ENCODE data around the gene ATN1.

The ATN1 gene

DNA sequence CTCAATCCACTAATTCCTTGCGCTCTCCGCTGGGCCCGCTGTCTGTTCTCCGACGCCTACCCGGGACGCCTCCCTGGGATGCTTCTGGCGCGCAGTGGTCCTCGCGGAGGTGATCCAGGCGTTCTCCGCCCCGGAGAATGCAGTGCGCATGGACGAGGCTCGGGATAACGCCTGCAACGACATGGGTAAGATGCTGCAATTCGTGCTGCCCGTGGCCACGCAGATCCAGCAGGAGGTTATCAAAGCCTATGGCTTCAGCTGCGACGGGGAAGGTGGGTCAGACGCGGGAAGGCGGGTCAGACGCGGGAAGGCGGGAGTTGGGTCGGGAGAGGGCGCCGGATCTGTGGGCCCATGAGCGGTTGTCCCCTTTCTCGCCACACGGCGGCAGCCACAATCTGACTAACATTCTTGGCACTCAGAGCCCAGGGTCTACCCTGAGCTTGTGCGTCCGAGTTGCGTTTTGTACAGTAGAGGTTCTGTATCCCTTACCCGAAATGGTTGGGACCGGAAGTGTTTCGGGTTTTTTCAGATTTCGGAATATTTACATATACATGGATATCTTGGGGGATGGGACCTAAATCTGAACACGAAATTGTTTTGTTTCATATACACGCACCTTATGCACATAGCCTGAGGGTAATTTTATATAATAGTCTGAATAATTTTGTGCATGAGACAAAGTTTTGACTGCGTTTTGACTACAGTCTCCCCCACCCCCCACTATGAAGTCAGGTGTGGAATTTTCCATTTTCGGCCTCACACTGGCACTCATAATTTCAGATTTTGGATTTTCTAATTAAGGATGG is 16.8 kb downstream of the ATN1 start:
- peak; percentile 57 for DNase-seq (ENCODE audit: low read depth, low spot score)

- DNase-seq (ENCODE audit: low read depth, low spot score): no peak
Measured at GRCh38 chr12:6945613-6946012, 17.9 kb downstream of the ATN1 start.

- no peak for DNase-seq (ENCODE audit: low read depth, low spot score)
Measured at GRCh38 chr12:6946033-6946919, 18.5 kb downstream of the ATN1 start.

DNA sequence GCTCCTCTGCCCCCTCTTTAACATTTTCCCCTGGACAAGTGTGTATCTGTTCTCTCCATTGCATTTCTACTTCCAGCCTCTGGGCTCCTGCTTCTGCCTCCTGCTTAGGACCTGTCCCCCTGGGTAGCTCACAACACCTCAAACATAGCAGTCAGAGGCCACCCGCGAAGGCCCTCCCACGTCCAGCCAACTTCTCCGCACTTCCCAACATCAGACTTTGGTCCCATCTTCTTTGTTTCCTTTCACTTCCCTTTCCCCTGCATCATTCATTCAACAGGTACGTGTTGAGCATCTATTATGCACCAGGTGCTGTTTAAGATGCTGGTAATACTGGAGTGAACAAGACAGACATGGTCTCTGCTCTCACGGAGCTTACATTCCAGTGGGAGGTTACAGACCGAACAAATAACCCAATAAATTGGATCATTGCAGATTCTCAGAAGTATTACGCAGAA is 19.2 kb downstream of the ATN1 start:
- no peak for DNase-seq (ENCODE audit: low read depth, low spot score)

GRCh38 chr12:6947615-6948014 is 19.9 kb downstream of the ATN1 start:
- no peak for DNase-seq (ENCODE audit: low read depth, low spot score)

DNA sequence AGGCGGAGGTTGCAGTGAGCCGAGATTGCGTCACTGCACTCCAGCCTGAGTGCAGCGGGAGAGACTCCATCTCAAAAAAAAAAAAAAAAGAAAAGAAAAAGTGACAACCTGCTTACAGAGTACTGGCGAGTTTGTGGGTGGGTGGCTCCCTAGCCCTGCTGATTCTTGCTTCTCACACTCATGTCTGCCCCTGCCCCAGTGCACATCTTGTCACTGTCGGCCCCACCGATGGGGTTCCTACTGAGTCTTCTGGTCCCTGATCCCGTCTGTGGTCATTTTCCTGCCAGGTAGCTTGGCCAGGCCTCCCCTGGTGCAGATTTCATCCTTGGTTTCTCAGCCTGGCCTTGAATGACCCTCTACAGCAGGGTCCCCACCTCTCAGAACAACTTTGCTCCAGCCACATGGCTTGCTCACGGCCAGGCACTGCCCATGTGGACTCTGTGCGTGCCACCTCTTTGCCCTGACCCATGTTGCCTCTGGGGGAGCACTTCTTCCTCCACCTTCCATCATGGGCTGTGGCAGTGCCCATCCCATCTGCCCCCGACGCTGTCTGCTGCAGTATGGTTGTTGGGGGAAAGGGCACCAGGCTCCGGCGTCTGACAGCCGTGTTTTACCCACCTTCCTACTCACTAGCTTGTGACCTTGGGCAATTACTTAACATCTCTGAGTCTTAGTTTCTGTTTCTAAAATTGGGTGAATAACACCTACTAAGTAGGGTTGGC is 21.3 kb downstream of the ATN1 start:
- DNase-seq (ENCODE audit: low read depth, low spot score): no peak

DNA sequence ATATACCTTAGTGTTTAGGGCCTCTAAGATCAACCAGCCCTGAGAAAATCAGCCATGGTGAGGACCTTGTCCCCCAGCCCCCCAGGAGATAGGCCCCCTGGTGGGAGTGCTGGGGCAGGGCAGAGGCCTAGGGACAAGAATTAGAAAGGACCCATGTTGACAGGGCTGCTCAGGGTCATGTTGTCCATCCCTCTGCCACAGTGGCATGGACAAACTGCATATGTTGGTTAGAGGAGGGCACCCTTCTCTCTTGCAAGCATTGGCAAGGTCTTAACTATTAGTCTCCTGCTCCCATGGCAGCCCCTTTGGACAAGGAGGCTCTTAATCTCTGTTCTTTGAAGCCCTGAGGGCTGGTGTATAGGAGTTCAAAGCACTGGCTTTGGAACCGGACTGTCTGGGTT is 22.6 kb downstream of the ATN1 start:
- no peak for DNase-seq (ENCODE audit: low read depth, low spot score)

- DNase-seq (ENCODE audit: low read depth, low spot score): no peak
Measured at GRCh38 chr12:6950811-6951540, 23.2 kb downstream of the ATN1 start, which contains the start of gene PTPN6. Gene PTPN6 (plus strand): TSS chr12:6951356. CDS start chr12:6951513, 157 bp downstream.

DNA sequence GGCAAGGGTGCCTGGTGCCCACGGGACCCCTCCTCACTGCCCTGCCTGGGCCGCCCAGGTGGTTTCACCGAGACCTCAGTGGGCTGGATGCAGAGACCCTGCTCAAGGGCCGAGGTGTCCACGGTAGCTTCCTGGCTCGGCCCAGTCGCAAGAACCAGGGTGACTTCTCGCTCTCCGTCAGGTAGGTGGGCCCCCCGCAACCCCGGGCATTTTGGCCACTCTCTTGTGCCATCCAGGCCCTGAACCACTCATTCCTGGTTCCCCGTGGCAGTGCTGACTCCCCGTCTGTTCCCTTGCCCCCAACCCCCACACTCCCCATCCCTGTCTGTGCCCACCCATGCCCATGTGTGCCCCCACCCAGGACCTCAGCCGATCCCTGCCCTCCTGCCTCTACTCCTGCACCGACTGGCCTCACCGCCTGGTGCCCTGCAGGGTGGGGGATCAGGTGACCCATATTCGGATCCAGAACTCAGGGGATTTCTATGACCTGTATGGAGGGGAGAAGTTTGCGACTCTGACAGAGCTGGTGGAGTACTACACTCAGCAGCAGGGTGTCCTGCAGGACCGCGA is 23.9 kb downstream of the ATN1 start:
- no peak for DNase-seq (ENCODE audit: low read depth, low spot score)

- DNase-seq (ENCODE audit: low read depth, low spot score): no peak
Measured at GRCh38 chr12:6952121-6952862, 24.5 kb downstream of the ATN1 start.

DNA sequence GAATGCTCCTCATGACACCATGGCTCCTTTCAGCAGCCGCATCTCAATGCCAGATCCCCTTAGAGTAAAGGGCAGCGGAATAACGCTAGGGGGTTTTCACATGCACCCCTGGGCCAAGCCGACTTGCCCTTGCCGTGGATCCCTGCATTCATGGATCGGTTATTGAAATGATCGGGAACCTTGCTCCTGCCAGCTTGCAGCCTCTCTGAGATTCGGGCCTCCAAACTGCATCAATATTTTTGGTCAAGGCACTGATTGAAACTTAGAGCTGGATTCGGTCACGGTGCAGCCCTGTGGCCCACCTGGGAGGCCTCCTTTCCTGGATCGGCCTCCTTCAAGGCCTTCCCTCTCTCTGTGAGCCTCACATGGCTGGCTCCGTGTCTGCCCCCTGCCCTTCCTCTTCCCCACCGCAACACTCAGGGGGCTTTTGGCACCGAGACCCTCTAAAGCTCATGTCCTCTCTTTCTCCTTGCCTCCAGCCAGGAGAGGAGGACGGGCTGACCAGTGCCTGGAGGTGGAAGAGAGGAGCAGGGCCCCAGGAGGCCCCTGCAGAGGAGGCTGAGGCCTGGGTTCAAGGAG is 25.2 kb downstream of the ATN1 start:
- no peak for DNase-seq (ENCODE audit: low read depth, low spot score)

DNA sequence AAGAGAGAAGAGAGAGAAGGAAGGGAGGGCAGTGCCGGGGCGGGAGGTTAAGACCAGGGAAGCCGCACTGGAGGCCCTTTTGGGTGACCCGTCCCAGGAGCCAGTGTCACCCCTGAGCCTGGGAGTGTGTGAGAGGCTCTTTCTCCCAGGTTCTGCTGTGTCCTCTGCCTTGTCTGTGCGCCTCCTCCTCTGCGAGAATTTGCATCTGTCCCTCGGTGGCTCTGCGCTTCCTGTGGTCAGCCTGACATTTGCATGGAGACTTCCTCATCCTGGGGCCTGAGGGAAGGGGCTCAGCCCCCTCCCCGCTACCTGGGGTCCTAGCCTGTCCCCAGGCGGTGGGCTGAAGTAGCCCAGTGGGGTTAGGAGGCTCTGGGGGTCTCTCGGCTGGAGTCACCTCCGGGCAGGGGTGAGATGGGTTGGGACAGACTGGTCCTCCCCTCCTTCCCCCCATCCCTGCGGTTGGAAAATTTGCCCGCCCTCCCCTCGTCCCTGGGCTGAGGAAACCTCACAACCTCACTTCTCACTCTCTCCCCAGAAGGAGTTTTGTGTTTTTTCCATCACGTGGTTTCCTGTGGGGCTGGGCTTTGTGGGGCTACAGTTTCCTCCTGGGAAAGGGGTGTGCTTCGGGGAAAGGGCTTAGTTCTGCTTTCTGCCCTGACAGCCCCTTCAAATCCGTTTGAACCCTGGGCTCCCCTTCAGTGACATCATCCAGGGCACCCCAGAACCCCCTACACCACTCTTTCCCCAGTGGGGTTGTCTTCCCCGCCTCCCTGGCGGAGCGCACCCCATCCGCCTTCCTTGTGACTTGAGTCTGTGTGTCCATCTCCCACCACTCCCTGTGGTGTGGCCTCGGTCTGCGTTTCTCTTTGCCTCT is 25.9 kb downstream of the ATN1 start:
- no peak for DNase-seq (ENCODE audit: low read depth, low spot score)

GRCh38 chr12:6954316-6955107 is 26.8 kb downstream of the ATN1 start:
- no peak for DNase-seq (ENCODE audit: low read depth, low spot score)

GRCh38 chr12:6955108-6956020 is 27.6 kb downstream of the ATN1 start:
- no peak for DNase-seq (ENCODE audit: low read depth, low spot score)

- DNase-seq (ENCODE audit: low read depth, low spot score): no peak
Measured at GRCh38 chr12:6956021-6956727, 28.4 kb downstream of the ATN1 start.

GRCh38 chr12:6957151-6957701 is 29.5 kb downstream of the ATN1 start:
- DNase-seq (ENCODE audit: low read depth, low spot score): no peak
